Measurements from ENCODE around the gene RNF19B. TPM values are rescaled to one million over a fixed set of nuclear protein-coding genes. Genes with fewer than 3 reads are reported as not detected.

Gene RNF19B
- total RNA-seq, 1 experiment from 2014 or later: 15.0 TPM

DNA sequence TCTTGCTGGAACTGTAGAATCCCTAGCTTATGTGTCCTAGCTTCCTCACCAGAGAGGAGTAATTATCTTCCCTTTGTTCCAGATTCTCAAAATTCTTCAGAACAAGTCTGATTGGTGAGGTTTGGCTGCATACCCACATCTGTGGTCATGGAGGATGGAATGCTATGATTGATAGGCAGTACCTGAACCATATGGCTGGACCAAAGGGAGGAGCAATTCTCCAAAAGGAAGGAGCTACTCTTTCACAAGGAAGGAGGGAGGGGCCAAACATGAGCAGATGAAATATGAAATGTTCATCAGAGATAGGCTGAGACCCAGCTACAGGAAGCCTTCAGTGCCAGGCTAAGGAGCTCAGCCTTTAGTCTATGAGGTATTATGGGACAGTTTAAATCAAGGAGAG, 5.0 kb upstream of the RNF19B start:
- Histone ChIP-seq H3K27ac (ENCODE audit: insufficient read length, low read depth, low read length) (no peak overlapping the region), H3K23me2 (ENCODE audit: insufficient read length, low read depth, low read length, poor library complexity, severe bottlenecking) (peaks cover 4% of the 10 kb centered on the region), H3K79me1 (ENCODE audit: insufficient read depth, low read depth, low read length, poor library complexity, severe bottlenecking) (no peaks in the 10 kb centered on the region), H4K20me1 (ENCODE audit: control insufficient read depth, insufficient read depth, insufficient read length) (no peaks in the 10 kb centered on the region), H3K27me3 (ENCODE audit: insufficient read depth, low read length) (peaks cover 13% of the 10 kb centered on the region), H3K56ac (ENCODE audit: insufficient read length, low read depth, low read length) (no peak overlapping the region), H2BK12ac (ENCODE audit: insufficient read length, low read depth, low read length) (no peak overlapping the region), H3K4ac (ENCODE audit: low read depth, low read length) (no peak overlapping the region), H3K18ac (ENCODE audit: insufficient read length, low read depth, low read length) (no peak overlapping the region), H3K14ac (ENCODE audit: insufficient read depth, low read length) (no peak overlapping the region), H2AK5ac (ENCODE audit: insufficient read length, low read length) (no peak overlapping the region), H3K4me1 (ENCODE audit: insufficient read depth, low read length) (no peaks in the 10 kb centered on the region), H2BK20ac (ENCODE audit: low read depth, low read length, poor library complexity, severe bottlenecking) (no peak overlapping the region), H2AFZ (ENCODE audit: low read length) (no peak overlapping the region), H3K4me2 (ENCODE audit: insufficient read depth, insufficient read length, low read length) (no peak overlapping the region), H3K9ac (ENCODE audit: extremely low read depth, insufficient read length, low read length) (no peak overlapping the region), H3K9me3 (ENCODE audit: control insufficient read depth, low read depth, low read length) (no peaks in the 10 kb centered on the region), H3T11ph (ENCODE audit: low read length) (no peak overlapping the region), H3K23ac (ENCODE audit: insufficient read length, low read depth, low read length) (no peak overlapping the region), H4K91ac (ENCODE audit: insufficient read length, low read depth, low read length) (no peak overlapping the region), H2BK5ac (ENCODE audit: insufficient read length, low read length) (no peak overlapping the region), H3K79me2 (ENCODE audit: insufficient read depth, low read length) (no peaks in the 10 kb centered on the region), H2BK15ac (ENCODE audit: low read depth, low read length) (no peak overlapping the region), H4K8ac (replicated peaks; ENCODE audit: insufficient read length, low read depth, low read length) (no peak overlapping the region), H4K5ac (ENCODE audit: insufficient read length, low read depth, low read length) (no peak overlapping the region), H2BK120ac (ENCODE audit: low read depth, low read length, poor library complexity, severe bottlenecking) (no peak overlapping the region)
- H3K4me1 Mint-ChIP-seq: peaks cover 12 to 13% of the 10 kb centered on the region in 2 experiments
- no peak overlapping the region for H3K27ac Mint-ChIP-seq
- peaks cover 62% of the 10 kb centered on the region for H3K27me3 Mint-ChIP-seq (ENCODE audit: low read depth)
- no peak for DNase-seq
- H3K4me3 Mint-ChIP-seq: no peak overlapping the region
- H3K9me3 Mint-ChIP-seq: peaks cover 0 to 2% of the 10 kb centered on the region in 2 experiments; a peak in 1 of 5 replicates
- TF ChIP-seq, protein P1, sequence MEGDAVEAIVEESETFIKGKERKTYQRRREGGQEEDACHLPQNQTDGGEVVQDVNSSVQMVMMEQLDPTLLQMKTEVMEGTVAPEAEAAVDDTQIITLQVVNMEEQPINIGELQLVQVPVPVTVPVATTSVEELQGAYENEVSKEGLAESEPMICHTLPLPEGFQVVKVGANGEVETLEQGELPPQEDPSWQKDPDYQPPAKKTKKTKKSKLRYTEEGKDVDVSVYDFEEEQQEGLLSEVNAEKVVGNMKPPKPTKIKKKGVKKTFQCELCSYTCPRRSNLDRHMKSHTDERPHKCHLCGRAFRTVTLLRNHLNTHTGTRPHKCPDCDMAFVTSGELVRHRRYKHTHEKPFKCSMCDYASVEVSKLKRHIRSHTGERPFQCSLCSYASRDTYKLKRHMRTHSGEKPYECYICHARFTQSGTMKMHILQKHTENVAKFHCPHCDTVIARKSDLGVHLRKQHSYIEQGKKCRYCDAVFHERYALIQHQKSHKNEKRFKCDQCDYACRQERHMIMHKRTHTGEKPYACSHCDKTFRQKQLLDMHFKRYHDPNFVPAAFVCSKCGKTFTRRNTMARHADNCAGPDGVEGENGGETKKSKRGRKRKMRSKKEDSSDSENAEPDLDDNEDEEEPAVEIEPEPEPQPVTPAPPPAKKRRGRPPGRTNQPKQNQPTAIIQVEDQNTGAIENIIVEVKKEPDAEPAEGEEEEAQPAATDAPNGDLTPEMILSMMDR (conservative IDR thresholded peaks at IDR 0.05): no peak
- no peaks in the 10 kb centered on the region for H3K36me3 Mint-ChIP-seq (ENCODE audit: insufficient read depth in 1 of 3, low read depth in 3 of 3)

All from H9 (cell line).